Fibroblast of lung (primary cell): ENCODE results near the gene CYP4A11. TPM values are rescaled to one million over a fixed set of nuclear protein-coding genes. Genes with fewer than 3 reads are reported as not detected.

Source experiments
- DNase-seq, 2 donors: peaks; one replicate each; pipeline versions ENCODE4 v3.0.0 to v3.0.0-alpha.2; 2010; ENCODE audit warnings: low read depth in 2 of 2
- H2AFZ ChIP-seq: 2 replicates; pipeline ENCODE4 v1.5.1; 2012; ENCODE audit warnings: low read length, control low read depth, inconsistent platforms
- H3K27ac ChIP-seq: 2 replicates; pipeline ENCODE4 v1.5.1; 2011; ENCODE audit warnings: low read length, control low read depth; ENCODE audit not compliant: insufficient read depth
- H3K27me3 ChIP-seq: 2 replicates; pipeline ENCODE4 v1.5.1; 2011; ENCODE audit warnings: mild to moderate bottlenecking, low read length; ENCODE audit not compliant: control insufficient read depth, insufficient read depth
- H3K36me3 ChIP-seq: 2 replicates; pipeline ENCODE4 v1.5.1; 2011; ENCODE audit warnings: low read length; ENCODE audit not compliant: control insufficient read depth, insufficient read depth
- H3K4me1 ChIP-seq: 2 replicates; pipeline ENCODE4 v1.5.1; 2011; ENCODE audit warnings: low read length; ENCODE audit not compliant: control insufficient read depth, insufficient read depth; ENCODE audit errors: extremely low read depth
- H3K4me2 ChIP-seq: 2 replicates; pipeline ENCODE4 v1.5.1; 2011; ENCODE audit warnings: low read length, control low read depth; ENCODE audit not compliant: insufficient read depth; ENCODE audit errors: extremely low read depth
- H3K4me3 ChIP-seq, 4 experiments: fragments of 200-600 bp in 1 of 4; sonication (generic) in 1 of 4; replicated peaks in 1 of 4; 2 replicates each; pipeline ENCODE4 v1.5.1; 2011 to 2016; ENCODE audit warnings: low read length in 4 of 4, low read depth in 3 of 4, mild to moderate bottlenecking in 3 of 4, control low read depth in 2 of 4, inconsistent platforms in 1 of 4, mixed read lengths in 1 of 4; ENCODE audit not compliant: insufficient read depth in 1 of 4; ENCODE audit errors: control extremely low read depth in 1 of 4
- H3K79me2 ChIP-seq: 2 replicates; pipeline ENCODE4 v1.5.1; 2012; ENCODE audit warnings: mild to moderate bottlenecking, low read length, inconsistent platforms; ENCODE audit not compliant: control insufficient read depth, insufficient read depth
- H3K9ac ChIP-seq: 2 replicates; pipeline ENCODE4 v1.5.1; 2011; ENCODE audit warnings: mild to moderate bottlenecking, low read length, control low read depth; ENCODE audit not compliant: insufficient read depth
- H3K9me3 ChIP-seq: 2 replicates; pipeline ENCODE4 v1.5.1; 2012; ENCODE audit warnings: low read depth, low read length; ENCODE audit not compliant: control insufficient read depth, insufficient read depth
- H4K20me1 ChIP-seq: 2 replicates; pipeline ENCODE4 v1.5.1; 2011; ENCODE audit warnings: low read length; ENCODE audit not compliant: control insufficient read depth, insufficient read depth; ENCODE audit errors: extremely low read depth
- CTCF ChIP-seq, 2 donors: IDR thresholded peaks in 1 of 2; conservative IDR thresholded peaks in 1 of 2; 1 replicate in 1 of 2; 2 replicates in 1 of 2; pipeline ENCODE4 v1.5.1; 2011 to 2012; ENCODE audit warnings: low read length in 2 of 2, control low read depth in 1 of 2, inconsistent platforms in 1 of 2, low read depth in 1 of 2, mild to moderate bottlenecking in 1 of 2
- EZH2 ChIP-seq: IDR thresholded peaks from 2 replicates; pipeline ENCODE4 v1.5.1; 2012; ENCODE audit warnings: low read length, control low read depth, mild to moderate bottlenecking; ENCODE audit errors: missing control alignments
- polyA plus RNA-seq, 2 donors: library from polyadenylated mRNA; depleted of rRNA in 1 of 2; stranded (reverse) in 1 of 2; unstranded in 1 of 2; fragments of >200 nt; gene quantifications; 2 replicates each; pipeline ENCODE4 v1.2.1, GENCODE V29; 2011 to 2012; ENCODE audit warnings: missing spikeins in 1 of 2
- total RNA-seq: library from RNA; depleted of rRNA; stranded (reverse); fragments of >200 nt; gene quantifications from 2 replicates; pipeline ENCODE4 v1.2.1, GENCODE V29; 2014

The CYP4A11 gene
- total and polyA plus RNA-seq, 2 donors (not counting 1 experiment from before 2014, with no cell fraction given): not detected

GRCh38 chr1:46931151-46931550 is 10.1 kb downstream of the CYP4A11 start:
- no peaks in the 10 kb centered on the region for H4K20me1 ChIP-seq
- H3K36me3 ChIP-seq: no peaks in the 10 kb centered on the region
- no peak overlapping the region for H3K4me2 ChIP-seq
- H2AFZ ChIP-seq: no peak overlapping the region
- no peak overlapping the region for H3K4me3 ChIP-seq
- H3K27me3 ChIP-seq: no peaks in the 10 kb centered on the region
- TF ChIP-seq EZH2 (no peak), CTCF (conservative IDR thresholded peaks at IDR 0.05 in 1 of 2, IDR thresholded peaks at IDR 0.05 in 1 of 2; ENCODE audit: low read depth in 1 of 2, low read length in 2 of 2) (no peak)
- H3K79me2 ChIP-seq: no peaks in the 10 kb centered on the region
- H3K4me1 ChIP-seq: no peaks in the 10 kb centered on the region
- no peak for DNase-seq
- H3K9me3 ChIP-seq: no peaks in the 10 kb centered on the region
- H3K27ac ChIP-seq: no peak overlapping the region
- H3K9ac ChIP-seq: no peak overlapping the region

- H3K27ac ChIP-seq: no peak overlapping the region
- no peaks in the 10 kb centered on the region for H3K36me3 ChIP-seq
- no peak overlapping the region for H3K4me2 ChIP-seq
- TF ChIP-seq EZH2 (no peak), CTCF (conservative IDR thresholded peaks at IDR 0.05 in 1 of 2, IDR thresholded peaks at IDR 0.05 in 1 of 2; ENCODE audit: low read depth in 1 of 2, low read length in 2 of 2) (no peak)
- no peak for DNase-seq
- H2AFZ ChIP-seq: no peak overlapping the region
- no peak overlapping the region for H3K4me3 ChIP-seq
- no peaks in the 10 kb centered on the region for H3K9me3 ChIP-seq
- no peaks in the 10 kb centered on the region for H3K4me1 ChIP-seq
- no peaks in the 10 kb centered on the region for H4K20me1 ChIP-seq
- no peaks in the 10 kb centered on the region for H3K27me3 ChIP-seq
- H3K9ac ChIP-seq: no peak overlapping the region
- H3K79me2 ChIP-seq: no peaks in the 10 kb centered on the region
Measured at GRCh38 chr1:46927249-46927835, 13.9 kb downstream of the CYP4A11 start.

DNA sequence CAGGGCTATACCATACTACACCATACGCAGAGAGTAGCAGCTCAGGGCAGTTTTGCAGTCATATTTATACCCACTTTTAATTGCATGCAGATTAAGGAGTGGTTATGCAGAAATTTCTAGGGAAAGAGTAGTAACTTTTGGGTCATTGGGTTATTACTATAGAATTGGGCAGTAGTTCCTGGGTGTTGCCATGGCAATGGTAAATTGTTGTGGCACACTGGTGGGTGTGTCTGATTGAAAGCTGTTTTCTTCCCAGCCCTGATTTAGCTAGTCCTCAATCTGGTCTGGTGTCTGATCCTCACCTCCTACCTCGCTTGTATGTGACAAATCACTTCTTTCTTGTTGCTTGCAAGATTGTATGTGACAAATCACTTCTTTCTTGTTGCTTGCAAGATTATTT is 30.5 kb downstream of the CYP4A11 start:
- no peak for DNase-seq
- no peaks in the 10 kb centered on the region for H3K27me3 ChIP-seq
- H4K20me1 ChIP-seq: no peaks in the 10 kb centered on the region
- H3K4me1 ChIP-seq: no peaks in the 10 kb centered on the region
- no peaks in the 10 kb centered on the region for H3K79me2 ChIP-seq
- no peak for TF ChIP-seq EZH2
- TF ChIP-seq CTCF (conservative IDR thresholded peaks at IDR 0.05 in 1 of 2, IDR thresholded peaks at IDR 0.05 in 1 of 2; ENCODE audit: low read depth in 1 of 2, low read length in 2 of 2): no peak
- no peak overlapping the region for H3K4me3 ChIP-seq
- H2AFZ ChIP-seq: no peak overlapping the region
- no peak overlapping the region for H3K9ac ChIP-seq
- no peak overlapping the region for H3K27ac ChIP-seq
- H3K4me2 ChIP-seq: no peak overlapping the region
- no peaks in the 10 kb centered on the region for H3K36me3 ChIP-seq
- no peaks in the 10 kb centered on the region for H3K9me3 ChIP-seq
